ENCODE data around the gene CDKAL1.
"Not testable (repeated sequence)": the region's sequence is repeated elsewhere in the genome, so short reads cannot be mapped to it uniquely, and the experiment has no call there.

CDKAL1 gene

GRCh38 chr6:20918868-20919267 lies 384.6 kb downstream of the CDKAL1 start:
- Histone ChIP-seq H3K4me1 (ENCODE audit: control insufficient read depth in 1 of 2, insufficient read depth in 2 of 2, low read length in 2 of 2) (no peaks in the 10 kb centered on the region), H3K4me3 (ENCODE audit: low read depth in 1 of 2, low read length in 2 of 2) (no peak overlapping the region), H3K27ac (ENCODE audit: low read length) (no peak overlapping the region), H3K9me3 (ENCODE audit: control insufficient read depth in 1 of 2, low read length in 2 of 2) (peaks cover 4 to 11% of the 10 kb centered on the region in 2 donors), H3K36me3 (ENCODE audit: control insufficient read depth in 1 of 2, insufficient read depth in 2 of 2, low read length in 2 of 2) (no peaks in the 10 kb centered on the region), H3K27me3 (ENCODE audit: low read depth, low read length) (no peaks in the 10 kb centered on the region)

DNA sequence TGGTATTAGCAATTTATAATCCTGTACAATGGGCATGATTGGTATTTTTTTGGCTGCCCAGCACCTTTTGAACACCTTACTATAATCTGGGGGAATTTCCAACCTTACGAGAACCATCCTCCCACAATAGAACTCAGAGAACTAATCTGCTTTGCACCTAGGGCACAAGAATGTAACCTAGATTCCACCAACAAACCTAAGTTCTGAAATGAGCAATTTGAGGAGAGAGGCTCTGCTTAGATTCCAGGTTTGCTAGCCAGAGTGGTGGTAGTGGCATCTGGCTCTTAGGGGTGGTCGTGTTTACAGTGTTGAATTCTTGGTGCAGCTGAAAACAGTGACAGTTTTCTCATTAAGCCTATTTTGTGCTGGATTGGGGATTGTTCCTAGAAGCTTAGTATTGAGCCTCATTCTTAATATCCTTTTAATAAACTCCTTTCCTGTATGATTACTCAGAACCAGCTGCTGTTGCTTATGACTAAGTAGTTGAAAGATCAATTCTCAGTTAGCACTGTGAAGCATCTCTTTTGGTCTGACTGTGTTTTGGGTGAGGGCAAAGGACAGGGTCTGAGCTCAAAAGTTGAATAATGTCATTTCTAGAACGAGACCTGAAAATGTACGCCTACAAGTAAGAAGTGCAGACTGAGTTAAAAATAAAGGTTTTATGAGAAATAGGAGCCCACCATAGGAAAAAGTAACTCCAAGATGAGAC lies 385.6 kb downstream of the CDKAL1 start:
- Histone ChIP-seq H3K27ac (ENCODE audit: low read length) (no peak overlapping the region), H3K27me3 (ENCODE audit: low read depth, low read length) (no peaks in the 10 kb centered on the region), H3K4me3 (ENCODE audit: low read depth in 1 of 2, low read length in 2 of 2) (no peak overlapping the region), H3K4me1 (ENCODE audit: control insufficient read depth in 1 of 2, insufficient read depth in 2 of 2, low read length in 2 of 2) (no peaks in the 10 kb centered on the region), H3K36me3 (ENCODE audit: control insufficient read depth in 1 of 2, insufficient read depth in 2 of 2, low read length in 2 of 2) (no peaks in the 10 kb centered on the region), H3K9me3 (ENCODE audit: control insufficient read depth in 1 of 2, low read length in 2 of 2) (peaks cover 4 to 11% of the 10 kb centered on the region in 2 donors)

DNA sequence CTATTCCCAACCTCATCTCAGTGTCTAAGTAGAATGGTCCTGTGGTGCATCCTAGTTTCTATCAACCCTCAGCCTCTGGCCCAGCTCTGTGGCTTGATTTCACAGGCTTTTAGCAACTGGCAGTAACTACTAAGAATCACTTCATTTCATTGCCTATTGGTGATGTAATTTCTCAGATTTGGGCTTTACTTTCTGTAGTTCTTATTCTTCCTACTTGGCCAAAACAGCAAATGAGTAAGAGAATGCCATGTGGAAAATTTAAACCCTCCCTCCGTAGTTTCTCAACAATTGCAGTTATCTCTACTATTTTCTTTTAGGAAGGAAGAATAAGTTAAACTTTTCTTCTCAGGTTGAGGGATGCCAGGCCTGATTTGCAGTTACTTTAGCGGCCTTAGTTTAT lies 387.3 kb downstream of the CDKAL1 start:
- Histone ChIP-seq H3K4me3 (ENCODE audit: low read depth in 1 of 2, low read length in 2 of 2) (no peak overlapping the region), H3K9me3 (ENCODE audit: control insufficient read depth in 1 of 2, low read length in 2 of 2) (no peaks in the 10 kb centered on the region), H3K27ac (ENCODE audit: low read length) (no peak overlapping the region), H3K4me1 (ENCODE audit: control insufficient read depth in 1 of 2, insufficient read depth in 2 of 2, low read length in 2 of 2) (no peaks in the 10 kb centered on the region), H3K27me3 (ENCODE audit: low read depth, low read length) (no peaks in the 10 kb centered on the region), H3K36me3 (ENCODE audit: control insufficient read depth in 1 of 2, insufficient read depth in 2 of 2, low read length in 2 of 2) (no peaks in the 10 kb centered on the region)

GRCh38 chr6:20922743-20923142 lies 388.5 kb downstream of the CDKAL1 start:
- Histone ChIP-seq H3K4me3 (ENCODE audit: low read depth in 1 of 2, low read length in 2 of 2) (no peak overlapping the region), H3K9me3 (ENCODE audit: control insufficient read depth in 1 of 2, low read length in 2 of 2) (no peaks in the 10 kb centered on the region), H3K27ac (ENCODE audit: low read length) (no peak overlapping the region), H3K27me3 (ENCODE audit: low read depth, low read length) (no peaks in the 10 kb centered on the region), H3K4me1 (ENCODE audit: control insufficient read depth in 1 of 2, insufficient read depth in 2 of 2, low read length in 2 of 2) (no peaks in the 10 kb centered on the region), H3K36me3 (ENCODE audit: control insufficient read depth in 1 of 2, insufficient read depth in 2 of 2, low read length in 2 of 2) (no peaks in the 10 kb centered on the region)

DNA sequence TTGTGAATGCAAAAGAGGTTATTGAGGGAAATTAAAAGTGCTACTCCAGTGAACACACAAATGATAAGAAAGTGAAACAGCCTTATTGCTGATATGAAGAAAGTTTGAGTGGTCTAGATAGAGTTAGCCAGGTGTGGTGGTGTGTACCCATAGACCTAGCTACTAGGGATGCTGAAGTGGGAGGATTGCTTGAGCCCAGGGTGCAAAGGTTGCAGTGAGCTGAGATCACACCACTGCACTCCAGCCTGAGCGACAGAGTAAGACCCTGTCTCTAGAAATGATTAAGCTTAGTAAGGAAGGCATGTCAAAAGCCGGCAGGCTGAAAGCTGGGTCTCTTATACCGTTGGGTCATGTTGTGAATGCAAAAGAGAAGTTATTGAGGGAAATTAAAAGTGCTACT lies 389.8 kb downstream of the CDKAL1 start:
- not testable (repeated sequence) for H3K9me3 ChIP-seq (ENCODE audit: control insufficient read depth in 1 of 2, low read length in 2 of 2); H3K4me3 ChIP-seq (ENCODE audit: low read depth in 1 of 2, low read length in 2 of 2); H3K27me3 ChIP-seq (ENCODE audit: low read depth, low read length); H3K4me1 ChIP-seq (ENCODE audit: control insufficient read depth in 1 of 2, insufficient read depth in 2 of 2, low read length in 2 of 2); H3K36me3 ChIP-seq (ENCODE audit: control insufficient read depth in 1 of 2, insufficient read depth in 2 of 2, low read length in 2 of 2); H3K27ac ChIP-seq (ENCODE audit: low read length)

GRCh38 chr6:20924911-20925543 lies 390.8 kb downstream of the CDKAL1 start:
- H3K27me3 ChIP-seq (ENCODE audit: low read depth, low read length) = no peaks in the 10 kb centered on the region
- no peak overlapping the region for H3K4me3 ChIP-seq (ENCODE audit: low read depth in 1 of 2, low read length in 2 of 2)
- H3K4me1 ChIP-seq (ENCODE audit: control insufficient read depth in 1 of 2, insufficient read depth in 2 of 2, low read length in 2 of 2) = no peaks in the 10 kb centered on the region
- no peak overlapping the region for H3K27ac ChIP-seq (ENCODE audit: low read length)
- H3K36me3 ChIP-seq (ENCODE audit: control insufficient read depth in 1 of 2, insufficient read depth in 2 of 2, low read length in 2 of 2) = no peaks in the 10 kb centered on the region
- H3K9me3 ChIP-seq (ENCODE audit: control insufficient read depth in 1 of 2, low read length in 2 of 2) = no peaks in the 10 kb centered on the region

- Histone ChIP-seq H3K4me1 (ENCODE audit: control insufficient read depth in 1 of 2, insufficient read depth in 2 of 2, low read length in 2 of 2) (no peaks in the 10 kb centered on the region), H3K9me3 (ENCODE audit: control insufficient read depth in 1 of 2, low read length in 2 of 2) (no peaks in the 10 kb centered on the region), H3K4me3 (ENCODE audit: low read depth in 1 of 2, low read length in 2 of 2) (no peak overlapping the region), H3K27ac (ENCODE audit: low read length) (no peak overlapping the region), H3K36me3 (ENCODE audit: control insufficient read depth in 1 of 2, insufficient read depth in 2 of 2, low read length in 2 of 2) (no peaks in the 10 kb centered on the region), H3K27me3 (ENCODE audit: low read depth, low read length) (no peaks in the 10 kb centered on the region)
Observed at GRCh38 chr6:20927130-20927860, 393.0 kb downstream of the CDKAL1 start.

- no peaks in the 10 kb centered on the region for H3K36me3 ChIP-seq (ENCODE audit: control insufficient read depth in 1 of 2, insufficient read depth in 2 of 2, low read length in 2 of 2)
- H3K4me1 ChIP-seq (ENCODE audit: control insufficient read depth in 1 of 2, insufficient read depth in 2 of 2, low read length in 2 of 2) = no peaks in the 10 kb centered on the region
- no peak overlapping the region for H3K27ac ChIP-seq (ENCODE audit: low read length)
- no peaks in the 10 kb centered on the region for H3K9me3 ChIP-seq (ENCODE audit: control insufficient read depth in 1 of 2, low read length in 2 of 2)
- H3K27me3 ChIP-seq (ENCODE audit: low read depth, low read length) = no peaks in the 10 kb centered on the region
- no peak overlapping the region for H3K4me3 ChIP-seq (ENCODE audit: low read depth in 1 of 2, low read length in 2 of 2)
Observed at GRCh38 chr6:20929283-20929682, 395.0 kb downstream of the CDKAL1 start.

GRCh38 chr6:20931093-20931492 lies 396.8 kb downstream of the CDKAL1 start:
- Histone ChIP-seq H3K27ac (ENCODE audit: low read length) (no peak overlapping the region), H3K9me3 (ENCODE audit: control insufficient read depth in 1 of 2, low read length in 2 of 2) (no peaks in the 10 kb centered on the region), H3K4me3 (ENCODE audit: low read depth in 1 of 2, low read length in 2 of 2) (no peak overlapping the region), H3K27me3 (ENCODE audit: low read depth, low read length) (no peaks in the 10 kb centered on the region), H3K36me3 (ENCODE audit: control insufficient read depth in 1 of 2, insufficient read depth in 2 of 2, low read length in 2 of 2) (no peaks in the 10 kb centered on the region), H3K4me1 (ENCODE audit: control insufficient read depth in 1 of 2, insufficient read depth in 2 of 2, low read length in 2 of 2) (no peaks in the 10 kb centered on the region)

DNA sequence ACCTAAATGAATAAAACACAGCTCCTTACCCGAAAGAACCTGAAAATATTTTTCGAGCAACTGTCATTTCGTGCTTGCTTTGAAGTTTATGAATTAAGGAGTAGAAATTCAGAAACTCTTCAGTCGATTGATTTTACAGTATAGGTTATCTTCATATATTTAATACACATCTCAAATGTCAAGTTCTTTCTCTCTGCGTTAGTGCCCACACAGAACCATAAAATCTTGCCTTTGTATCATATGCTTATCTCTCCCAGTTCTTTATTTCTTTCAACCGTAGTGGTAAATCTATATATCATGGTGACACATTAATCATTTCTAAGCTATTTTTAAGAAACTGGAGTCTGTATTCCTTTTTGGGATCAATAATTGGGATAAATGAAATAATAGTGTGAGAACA lies 397.5 kb downstream of the CDKAL1 start:
- Histone ChIP-seq H3K27me3 (ENCODE audit: low read depth, low read length) (no peaks in the 10 kb centered on the region), H3K4me1 (ENCODE audit: control insufficient read depth in 1 of 2, insufficient read depth in 2 of 2, low read length in 2 of 2) (no peaks in the 10 kb centered on the region), H3K9me3 (ENCODE audit: control insufficient read depth in 1 of 2, low read length in 2 of 2) (no peaks in the 10 kb centered on the region), H3K36me3 (ENCODE audit: control insufficient read depth in 1 of 2, insufficient read depth in 2 of 2, low read length in 2 of 2) (no peaks in the 10 kb centered on the region), H3K27ac (ENCODE audit: low read length) (no peak overlapping the region), H3K4me3 (ENCODE audit: low read depth in 1 of 2, low read length in 2 of 2) (no peak overlapping the region)

DNA sequence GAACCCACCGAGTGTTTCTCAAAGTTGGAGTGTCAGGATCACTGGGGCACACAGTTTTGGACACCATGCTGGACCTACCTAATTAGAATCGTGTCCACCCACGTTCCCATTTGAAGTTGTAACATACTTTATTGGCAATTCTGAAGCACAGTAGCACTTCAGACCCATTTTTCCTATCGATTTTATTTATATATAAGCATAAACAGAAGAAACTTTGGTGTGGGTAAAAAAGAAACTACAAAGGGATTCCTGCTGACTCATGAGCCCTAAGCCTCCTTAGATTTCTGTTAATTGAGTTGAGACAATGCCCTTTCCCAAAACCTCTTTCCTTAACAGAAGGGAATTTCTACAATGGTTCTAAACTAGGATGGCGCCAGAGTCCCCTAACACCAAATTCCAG lies 398.0 kb downstream of the CDKAL1 start:
- Histone ChIP-seq H3K4me1 (ENCODE audit: control insufficient read depth in 1 of 2, insufficient read depth in 2 of 2, low read length in 2 of 2) (no peaks in the 10 kb centered on the region), H3K27me3 (ENCODE audit: low read depth, low read length) (no peaks in the 10 kb centered on the region), H3K9me3 (ENCODE audit: control insufficient read depth in 1 of 2, low read length in 2 of 2) (no peaks in the 10 kb centered on the region), H3K36me3 (ENCODE audit: control insufficient read depth in 1 of 2, insufficient read depth in 2 of 2, low read length in 2 of 2) (no peaks in the 10 kb centered on the region), H3K4me3 (ENCODE audit: low read depth in 1 of 2, low read length in 2 of 2) (no peak overlapping the region), H3K27ac (ENCODE audit: low read length) (no peak overlapping the region)
